ENCODE results near the gene CELA3A.

CELA3A gene

GRCh38 chr1:22057861-22058260 lies 56.4 kb downstream of the CELA3A start:
- TF ChIP-seq, protein P1, sequence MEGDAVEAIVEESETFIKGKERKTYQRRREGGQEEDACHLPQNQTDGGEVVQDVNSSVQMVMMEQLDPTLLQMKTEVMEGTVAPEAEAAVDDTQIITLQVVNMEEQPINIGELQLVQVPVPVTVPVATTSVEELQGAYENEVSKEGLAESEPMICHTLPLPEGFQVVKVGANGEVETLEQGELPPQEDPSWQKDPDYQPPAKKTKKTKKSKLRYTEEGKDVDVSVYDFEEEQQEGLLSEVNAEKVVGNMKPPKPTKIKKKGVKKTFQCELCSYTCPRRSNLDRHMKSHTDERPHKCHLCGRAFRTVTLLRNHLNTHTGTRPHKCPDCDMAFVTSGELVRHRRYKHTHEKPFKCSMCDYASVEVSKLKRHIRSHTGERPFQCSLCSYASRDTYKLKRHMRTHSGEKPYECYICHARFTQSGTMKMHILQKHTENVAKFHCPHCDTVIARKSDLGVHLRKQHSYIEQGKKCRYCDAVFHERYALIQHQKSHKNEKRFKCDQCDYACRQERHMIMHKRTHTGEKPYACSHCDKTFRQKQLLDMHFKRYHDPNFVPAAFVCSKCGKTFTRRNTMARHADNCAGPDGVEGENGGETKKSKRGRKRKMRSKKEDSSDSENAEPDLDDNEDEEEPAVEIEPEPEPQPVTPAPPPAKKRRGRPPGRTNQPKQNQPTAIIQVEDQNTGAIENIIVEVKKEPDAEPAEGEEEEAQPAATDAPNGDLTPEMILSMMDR (IDR thresholded peaks at IDR 0.05; ENCODE audit: extremely low read depth, missing control alignments) = no peak
- DNase-seq (ENCODE audit: low spot score) = no peak

Data from GM20000 (cell line).